H1 (cell line): Measurements from ENCODE around the gene SYCE3. TPM values are rescaled to one million over a fixed set of nuclear protein-coding genes. Genes with fewer than 3 reads are reported as not detected.

Experiments
- CTCF ChIA-PET: fragments of 300-600 bp; sonication (Branson Sonifier 250); formaldehyde crosslinking; loops from one replicate; lab custom pipeline; 2021; ENCODE audit not compliant: partially characterized antibody; lab: Charles Lee
- POLR2A ChIA-PET: fragments of 300-600 bp; sonication (Branson Sonifier 250); formaldehyde crosslinking; loops from one replicate; lab custom pipeline; 2021; ENCODE audit warnings: inconsistent platforms; ENCODE audit not compliant: partially characterized antibody; lab: Charles Lee
- DNase-seq, 2 experiments: peaks; one replicate each; pipeline versions ENCODE4 v3.0.0 to v3.0.0-alpha.2; 2010 to 2022; ENCODE audit warnings: low spot score in 2 of 2, low read depth in 1 of 2, mixed read lengths in 1 of 2
- FAIRE-seq: peaks from 2 replicates; lab custom pipeline; 2011; peaks lifted over from hg19 to GRCh38; lab: Jason Lieb, UNC
- H2AFZ ChIP-seq: 2 replicates; pipeline ENCODE4 v1.8.1; 2012; ENCODE audit warnings: low read length, inconsistent platforms
- H2AK5ac ChIP-seq: 2 replicates; pipeline ENCODE4 v1.6.1; 2013; ENCODE audit warnings: low read depth, low read length
- H2BK120ac ChIP-seq: replicated peaks from 2 replicates; pipeline ENCODE3; 2013; ENCODE audit warnings: low read depth, low read length, inconsistent platforms
- H2BK12ac ChIP-seq: 2 replicates; pipeline ENCODE4 v1.6.1; 2013; ENCODE audit warnings: low read depth, low read length
- H2BK15ac ChIP-seq: 2 replicates; pipeline ENCODE4 v1.6.1; 2013; ENCODE audit warnings: low read length
- H2BK20ac ChIP-seq: 2 replicates; pipeline ENCODE4 v1.6.1; 2013; ENCODE audit warnings: low read length
- H2BK5ac ChIP-seq: 2 replicates; pipeline ENCODE4 v1.6.1; 2013; ENCODE audit warnings: low read depth, low read length
- H3K14ac ChIP-seq: 2 replicates; pipeline ENCODE4 v1.6.1; 2013; ENCODE audit warnings: inconsistent platforms; ENCODE audit not compliant: insufficient read length
- H3K18ac ChIP-seq: 2 replicates; pipeline ENCODE4 v1.6.1; 2013; ENCODE audit warnings: low read length; ENCODE audit errors: extremely low read depth
- H3K23ac ChIP-seq: 2 replicates; pipeline ENCODE4 v1.6.1; 2013; ENCODE audit warnings: inconsistent platforms; ENCODE audit not compliant: insufficient read length
- H3K23me2 ChIP-seq: 2 replicates; pipeline ENCODE4 v1.6.1; 2013; ENCODE audit warnings: low read depth, low read length
- H3K27ac ChIP-seq: 2 replicates; pipeline ENCODE4 v1.6.1; 2011; ENCODE audit warnings: low read depth, low read length, inconsistent platforms
- H3K27me3 ChIP-seq, 4 experiments: replicated peaks in 1 of 4; 1 replicate in 1 of 4; 2 replicates in 3 of 4; pipeline versions ENCODE4 v1.6.1 to v1.8.1; 2011 to 2013; ENCODE audit warnings: low read length in 3 of 4, mild to moderate bottlenecking in 3 of 4, inconsistent platforms in 2 of 4, mixed read lengths in 2 of 4, moderate library complexity in 1 of 4; ENCODE audit not compliant: control insufficient read depth in 3 of 4, insufficient read depth in 3 of 4; ENCODE audit errors: extremely low read depth in 1 of 4
- H3K36me3 ChIP-seq, 4 experiments: 2 replicates each; pipeline versions ENCODE4 v1.6.1 to v1.8.1; 2011 to 2013; ENCODE audit warnings: mild to moderate bottlenecking in 4 of 4, low read length in 3 of 4, moderate library complexity in 2 of 4, control low read depth in 1 of 4, inconsistent platforms in 1 of 4; ENCODE audit not compliant: insufficient read depth in 4 of 4, control insufficient read depth in 2 of 4
- H3K4ac ChIP-seq: replicated peaks from 2 replicates; pipeline ENCODE3; 2013; ENCODE audit warnings: low read length, low read depth, mixed read lengths, inconsistent platforms; ENCODE audit not compliant: insufficient read length
- H3K4me1 ChIP-seq, 4 experiments: replicated peaks in 1 of 4; 1 replicate in 1 of 4; 2 replicates in 3 of 4; pipeline versions ENCODE4 v1.6.1 to v1.8.1; 2011 to 2013; ENCODE audit warnings: low read length in 3 of 4, inconsistent platforms in 2 of 4, mixed read lengths in 1 of 4; ENCODE audit not compliant: insufficient read depth in 4 of 4, control insufficient read depth in 3 of 4
- H3K4me2 ChIP-seq, 2 experiments: 2 replicates each; pipeline versions ENCODE4 v1.6.1 to v1.8.1; 2011 to 2013; ENCODE audit warnings: low read depth in 2 of 2, low read length in 2 of 2, control low read depth in 1 of 2, inconsistent platforms in 1 of 2, mild to moderate bottlenecking in 1 of 2; ENCODE audit not compliant: insufficient read depth in 1 of 2
- H3K4me3 ChIP-seq, 4 experiments: fragments of 200-600, 300-600 bp in 1 of 4; sonication (generic), shearing (Covaris generic), sonication (Bioruptor Twin) in 1 of 4; 2 replicates each; pipeline versions ENCODE4 v1.5.1 to v1.8.1; 2011 to 2016; ENCODE audit warnings: low read length in 4 of 4, low read depth in 3 of 4, control low read depth in 2 of 4, inconsistent platforms in 2 of 4, mild to moderate bottlenecking in 2 of 4, mixed read lengths in 1 of 4, moderate library complexity in 1 of 4; ENCODE audit not compliant: insufficient read depth in 2 of 4; ENCODE audit errors: extremely low read depth in 1 of 4
- H3K56ac ChIP-seq: replicated peaks from 2 replicates; pipeline ENCODE3; 2013; ENCODE audit warnings: low read depth, mild to moderate bottlenecking, mixed read lengths, low read length, inconsistent platforms; ENCODE audit not compliant: insufficient read length
- H3K79me1 ChIP-seq: 2 replicates; pipeline ENCODE4 v1.6.1; 2013; ENCODE audit warnings: low read depth, low read length, control low read depth
- H3K79me2 ChIP-seq, 2 experiments: 2 replicates each; pipeline versions ENCODE4 v1.6.1 to v1.8.1; 2012 to 2013; ENCODE audit warnings: low read length in 2 of 2, mild to moderate bottlenecking in 2 of 2, inconsistent platforms in 1 of 2; ENCODE audit not compliant: insufficient read depth in 2 of 2, control insufficient read depth in 1 of 2
- H3K9ac ChIP-seq, 4 experiments: replicated peaks in 1 of 4; 1 replicate in 1 of 4; 2 replicates in 3 of 4; pipeline versions ENCODE4 v1.6.1 to v1.8.1; 2011 to 2013; ENCODE audit warnings: low read depth in 3 of 4, low read length in 3 of 4, control low read depth in 2 of 4, mild to moderate bottlenecking in 2 of 4, moderate library complexity in 2 of 4, inconsistent platforms in 1 of 4; ENCODE audit errors: extremely low read depth in 1 of 4
- H3K9me3 ChIP-seq, 2 experiments: 2 replicates each; pipeline versions ENCODE4 v1.6.1 to v1.8.1; 2012 to 2013; ENCODE audit warnings: mild to moderate bottlenecking in 2 of 2, moderate library complexity in 2 of 2, control low read depth in 1 of 2, inconsistent platforms in 1 of 2, low read depth in 1 of 2, low read length in 1 of 2, mixed read lengths in 1 of 2; ENCODE audit not compliant: insufficient read depth in 2 of 2
- H4K20me1 ChIP-seq, 2 experiments: replicated peaks in 1 of 2; 2 replicates each; pipeline versions ENCODE3 to v1.8.1; 2011 to 2013; ENCODE audit warnings: inconsistent platforms in 2 of 2, low read length in 2 of 2, mild to moderate bottlenecking in 1 of 2; ENCODE audit not compliant: insufficient read depth in 2 of 2, control insufficient read depth in 1 of 2
- H4K5ac ChIP-seq: 2 replicates; pipeline ENCODE4 v1.6.1; 2013; ENCODE audit warnings: low read length, low read depth, mixed read lengths, inconsistent platforms; ENCODE audit not compliant: insufficient read length
- H4K8ac ChIP-seq: 2 replicates; pipeline ENCODE4 v1.8.0; 2013; ENCODE audit warnings: mild to moderate bottlenecking, moderate library complexity, low read length, inconsistent platforms; ENCODE audit not compliant: insufficient read depth; ENCODE audit errors: extremely low read depth
- H4K91ac ChIP-seq: replicated peaks from 2 replicates; pipeline ENCODE3; 2013; ENCODE audit warnings: low read length, mixed read lengths, inconsistent platforms; ENCODE audit not compliant: insufficient read length
- CBX8 ChIP-seq: fragments of 300-800, 300-1000 bp; sonication (generic); IDR thresholded peaks from 2 replicates; pipeline ENCODE4 v1.7.1; 2016; ENCODE audit warnings: low read depth, low read length, borderline replicate concordance
- SRF ChIP-seq: IDR thresholded peaks from 2 replicates; pipeline ENCODE4 v1.6.1; 2011; ENCODE audit warnings: mild to moderate bottlenecking, low read depth, low read length, moderate library complexity
- TEAD4 ChIP-seq: IDR thresholded peaks from 2 replicates; pipeline ENCODE4 v1.6.1; 2012; ENCODE audit warnings: low read depth, low read length, inconsistent platforms, mixed read lengths
- WGBS, 2 experiments: shearing (Covaris generic) in 1 of 2; methylation state at CpG; one replicate each; pipeline versions ENCODE4 v1.1.6 to v1.1.7; 2013 to 2015; ENCODE audit warnings: low lambda C conversion rate in 2 of 2, mixed read lengths in 2 of 2, inconsistent platforms in 1 of 2, low coverage in 1 of 2, missing lambda C conversion rate in 1 of 2; ENCODE audit not compliant: insufficient replicate concordance in 2 of 2, insufficient coverage in 1 of 2, insufficient read length in 1 of 2; ENCODE audit errors: extremely low coverage in 1 of 2, missing lambda C conversion rate in 1 of 2; 5-methylcytosine and 5-hydroxymethylcytosine counted together
- polyA plus RNA-seq, 7 experiments: library from polyadenylated mRNA; depleted of rRNA in 3 of 7; stranded (reverse) in 5 of 7; unstranded in 2 of 7; fragments of >200 nt in 5 of 7; fragments of 200-250 nt in 2 of 7; gene quantifications; 1 replicate in 5 of 7; 2 replicates in 1 of 7; 4 replicates in 1 of 7; pipeline versions ENCODE4 v1.2.1 to v1.2.3, GENCODE V29; 2011 to 2013; ENCODE audit warnings: missing spikeins in 2 of 7, mixed read lengths in 2 of 7
- total RNA-seq: library from RNA; stranded (reverse); fragmentation: NEBNext Ultra II Directional; extraction: Animal tissue kit (Norgen Biotek cat#: 25700); gene quantifications from 2 replicates; pipeline ENCODE4 v1.2.1, GENCODE V29; 2021

SYCE3 gene
- total and polyA plus RNA-seq, 2 of the 8 experiments (the other 6 are each of a cell fraction or from before 2014, with no cell fraction given): 1.9 TPM; not detected in 1

DNA sequence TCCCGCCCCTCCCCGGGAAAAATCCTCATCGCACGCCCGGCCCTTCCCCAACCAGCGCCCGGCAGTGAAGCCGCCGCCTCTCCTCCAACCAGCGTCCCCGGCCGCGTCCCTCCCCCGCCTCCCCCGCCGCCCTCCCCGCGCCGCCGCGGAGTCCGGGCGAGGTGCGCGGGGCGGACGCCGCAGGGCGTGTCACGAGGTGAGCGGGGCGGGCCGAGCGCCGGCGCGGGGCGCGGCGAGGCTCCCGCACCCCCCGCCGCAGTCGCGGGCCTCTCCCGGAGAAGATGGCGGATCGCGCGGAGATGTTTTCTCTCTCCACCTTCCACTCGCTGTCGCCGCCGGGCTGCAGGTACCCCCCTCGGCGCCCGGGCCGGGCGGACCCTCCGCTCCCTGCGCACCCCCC lies 37.8 kb upstream of the SYCE3 start, which contains the start of gene MAPK8IP2:
Gene MAPK8IP2, plus strand, starts transcription at position 256 of the 400 bp plus-strand sequence. Its CDS starts 26 bp downstream, at position 282.
- no peak within 1 kb of the TSS for H3K56ac ChIP-seq
- no peak within 1 kb of the TSS for H3K23ac ChIP-seq
- H3K36me3 ChIP-seq: peaks cover 0 to 3% (median 0%) of the 10 kb centered on the region in 4 experiments; a peak in 1 of 8 replicates
- H2BK15ac ChIP-seq: no peak within 1 kb of the TSS
- WGBS, 2 experiments: no CpG with 5 or more reads among the region's 61 CpGs
- peaks cover 0 to 16% (median 4%) of the 10 kb centered on the region in 4 experiments; a peak in 5 of 7 replicates for H3K4me1 ChIP-seq
- ChIA-PET POLR2A (interaction anchor here (0.9 kb wide), 1 partner anchor 10 kb away, joined by 4 read pairs; no protein-coding TSS in a partner anchor), CTCF (no interaction called here)
- DNase-seq (peak in 1 of 2 experiments; percentile 49), FAIRE-seq (no peak)
- H3K18ac ChIP-seq: no peak within 1 kb of the TSS; the same call in 1 of the 2 replicates
- no peaks in the 10 kb centered on the region for H3K9me3 ChIP-seq
- H3K4me3 ChIP-seq: peak within 1 kb of the TSS; percentile 21 to 57 (median 26); a peak in 6 of 8 replicates
- H3K4me2 ChIP-seq: peak within 1 kb of the TSS; percentile 53 to 71
- no peak within 1 kb of the TSS for H2AK5ac ChIP-seq
- H3K79me1 ChIP-seq: no peaks in the 10 kb centered on the region
- H3K4ac ChIP-seq: no peak within 1 kb of the TSS
- H2AFZ ChIP-seq: no peak within 1 kb of the TSS
- no peak within 1 kb of the TSS for H4K5ac ChIP-seq
- no peak within 1 kb of the TSS for H3K14ac ChIP-seq
- no peak within 1 kb of the TSS for H3K9ac ChIP-seq
- no peak for TF ChIP-seq TEAD4
- TF ChIP-seq SRF: no peak
- TF ChIP-seq CBX8: no peak
- H4K20me1 ChIP-seq: peaks cover 9 to 11% of the 10 kb centered on the region in 2 experiments
- H3K27ac ChIP-seq: no peak within 1 kb of the TSS
- H3K27me3 ChIP-seq: peaks cover 54 to 80% (median 59%) of the 10 kb centered on the region in 4 experiments; a peak in 6 of 7 replicates
- no peak within 1 kb of the TSS for H2BK5ac ChIP-seq
- H4K91ac ChIP-seq: no peak within 1 kb of the TSS
- H3K23me2 ChIP-seq: peaks cover 2% of the 10 kb centered on the region; the same call in 1 of the 2 replicates
- no peak within 1 kb of the TSS for H2BK12ac ChIP-seq
- H4K8ac ChIP-seq: peak within 1 kb of the TSS; percentile 57; the same call in 1 of the 2 replicates
- no peak within 1 kb of the TSS for H2BK20ac ChIP-seq
- no peak within 1 kb of the TSS for H2BK120ac ChIP-seq
- no peaks in the 10 kb centered on the region for H3K79me2 ChIP-seq
